Lung (tissue), 12 donors: ENCODE measurements around the gene CCDC182. TPM values are rescaled to one million over a fixed set of nuclear protein-coding genes. Genes with fewer than 3 reads are reported as not detected.

Experiments used
- ATAC-seq: fragments of 200-7000 bp; cut with Tn5 transposase; one replicate; pipeline ENCODE4 v1.9.1; 2020; ENCODE audit warnings: moderate number of reproducible peaks; ENCODE audit not compliant: insufficient read depth, low FRiP score
- DNase-seq, 3 donors: peaks; one replicate each; pipeline ENCODE4 v3.0.0-alpha.2; 2013 to 2017
- H3K27ac ChIP-seq, 2 donors: one replicate each; pipeline ENCODE4 v1.5.1; 2013; ENCODE audit warnings: mild to moderate bottlenecking in 2 of 2, moderate library complexity in 2 of 2, control low read depth in 1 of 2, inconsistent platforms in 1 of 2, low read depth in 1 of 2, low read length in 1 of 2
- H3K27me3 ChIP-seq, 3 donors: one replicate each; pipeline ENCODE4 v1.5.1; 2013; ENCODE audit warnings: low read length in 2 of 3; ENCODE audit not compliant: control insufficient read depth in 3 of 3, insufficient read depth in 3 of 3
- H3K36me3 ChIP-seq, 4 donors: one replicate each; pipeline ENCODE4 v1.5.1; 2013; ENCODE audit warnings: low read length in 4 of 4, mild to moderate bottlenecking in 1 of 4, moderate library complexity in 1 of 4; ENCODE audit not compliant: control insufficient read depth in 4 of 4, insufficient read depth in 4 of 4
- H3K4me1 ChIP-seq, 5 donors: one replicate each; pipeline ENCODE4 v1.5.1; 2013; ENCODE audit warnings: low read length in 5 of 5, mild to moderate bottlenecking in 2 of 5, moderate library complexity in 1 of 5; ENCODE audit not compliant: control insufficient read depth in 5 of 5, insufficient read depth in 5 of 5
- H3K4me3 ChIP-seq: one replicate; pipeline ENCODE4 v1.5.1; 2013; ENCODE audit warnings: mild to moderate bottlenecking, control low read depth, moderate library complexity
- H3K9ac ChIP-seq, 2 donors: one replicate each; pipeline ENCODE4 v1.5.1; 2013; ENCODE audit warnings: low read length in 2 of 2, control low read depth in 1 of 2; ENCODE audit not compliant: insufficient read depth in 1 of 2
- H3K9me3 ChIP-seq, 4 donors: one replicate each; pipeline ENCODE4 v1.5.1; 2013; ENCODE audit warnings: low read length in 3 of 4, mild to moderate bottlenecking in 1 of 4, moderate library complexity in 1 of 4; ENCODE audit not compliant: control insufficient read depth in 4 of 4, insufficient read depth in 3 of 4
- CTCF ChIP-seq: IDR thresholded peaks from 2 replicates; pipeline ENCODE4 v1.5.1; 2012; ENCODE audit warnings: mild to moderate bottlenecking; ENCODE audit errors: control extremely low read depth, extremely low read depth
- WGBS, 2 donors: extraction: QIAGEN DNeasy Blood & Tissue Kit; methylation state at CpG; one replicate each; pipeline ENCODE4 v1.1.7; 2013; 5-methylcytosine and 5-hydroxymethylcytosine counted together
- polyA plus RNA-seq, 2 donors: library from polyadenylated mRNA; stranded (reverse); fragments of 200-250 nt; gene quantifications; one replicate each; pipeline ENCODE4 v1.2.1, GENCODE V29; 2013
- total RNA-seq, 2 donors: library from RNA; depleted of rRNA in 1 of 2; stranded (reverse); fragments of >200 nt in 1 of 2; gene quantifications; one replicate each; pipeline ENCODE4 v1.2.1, GENCODE V29; 2014 to 2021
- donor health status: control.
- donor health status: control.
- donor health status: Bipolar disorder and iron deficiency.
- donor health status: healthy.
- donor health status: DM: yes; HTN: yes; CAD: no.

The CCDC182 gene
- total and polyA plus RNA-seq, 4 donors: not detected

GRCh38 chr17:57752031-57752905, 7.2 kb upstream of the CCDC182 start:
- H3K4me3 ChIP-seq: no peak overlapping the region
- H3K36me3 ChIP-seq: no peaks in the 10 kb centered on the region
- H3K9me3 ChIP-seq: no peaks in the 10 kb centered on the region
- no peak overlapping the region for H3K9ac ChIP-seq
- WGBS, 2 donors: 70 to 82% methylated on average over 8 of the region's 8 CpGs
- no peak for TF ChIP-seq CTCF
- DNase-seq: no peak
- no peaks in the 10 kb centered on the region for H3K27me3 ChIP-seq
- no peak overlapping the region for H3K27ac ChIP-seq
- H3K4me1 ChIP-seq: peaks cover 0 to 20% (median 8%) of the 10 kb centered on the region in 5 donors
- ATAC-seq: no peak

GRCh38 chr17:57751348-57751971, 6.4 kb upstream of the CCDC182 start:
- no peak overlapping the region for H3K27ac ChIP-seq
- no peaks in the 10 kb centered on the region for H3K36me3 ChIP-seq
- TF ChIP-seq CTCF: no peak
- H3K9me3 ChIP-seq: no peaks in the 10 kb centered on the region
- 68 to 79% methylated on average over 8 of the region's 8 CpGs for WGBS, 2 donors
- no peaks in the 10 kb centered on the region for H3K27me3 ChIP-seq
- peak overlapping the region in 1 of 2 donors; percentile 34 for H3K9ac ChIP-seq
- peaks cover 0 to 20% (median 8%) of the 10 kb centered on the region in 5 donors for H3K4me1 ChIP-seq
- DNase-seq: peak; percentile 41 to 88 (median 82)
- H3K4me3 ChIP-seq: no peak overlapping the region
- ATAC-seq: no peak

- H3K27ac ChIP-seq: no peak overlapping the region
- H3K9me3 ChIP-seq: no peaks in the 10 kb centered on the region
- no peak for ATAC-seq
- DNase-seq: peak in 2 of 3 donors; percentile 60 to 67
- WGBS, 2 donors: 72 to 73% methylated on average over 8 of the region's 8 CpGs
- H3K4me1 ChIP-seq: peaks cover 0 to 20% (median 8%) of the 10 kb centered on the region in 5 donors
- peak overlapping the region in 1 of 2 donors; percentile 34 for H3K9ac ChIP-seq
- H3K27me3 ChIP-seq: no peaks in the 10 kb centered on the region
- no peak for TF ChIP-seq CTCF
- H3K4me3 ChIP-seq: no peak overlapping the region
- no peaks in the 10 kb centered on the region for H3K36me3 ChIP-seq
Observed at GRCh38 chr17:57750895-57751294, 5.8 kb upstream of the CCDC182 start.
